HG03432 (cell line): ENCODE results near the gene API5.
"Not testable (repeated sequence)": the region's sequence is repeated elsewhere in the genome, so short reads cannot be mapped to it uniquely, and the experiment has no call there.

Experiments used
- ATAC-seq: cut with Tn5 transposase; IDR thresholded peaks from one replicate; pipeline ENCODE4 v1.9.1; 2021; ENCODE audit warnings: mild to moderate bottlenecking, moderate library complexity; ENCODE audit not compliant: unreplicated experiment

The API5 gene

DNA sequence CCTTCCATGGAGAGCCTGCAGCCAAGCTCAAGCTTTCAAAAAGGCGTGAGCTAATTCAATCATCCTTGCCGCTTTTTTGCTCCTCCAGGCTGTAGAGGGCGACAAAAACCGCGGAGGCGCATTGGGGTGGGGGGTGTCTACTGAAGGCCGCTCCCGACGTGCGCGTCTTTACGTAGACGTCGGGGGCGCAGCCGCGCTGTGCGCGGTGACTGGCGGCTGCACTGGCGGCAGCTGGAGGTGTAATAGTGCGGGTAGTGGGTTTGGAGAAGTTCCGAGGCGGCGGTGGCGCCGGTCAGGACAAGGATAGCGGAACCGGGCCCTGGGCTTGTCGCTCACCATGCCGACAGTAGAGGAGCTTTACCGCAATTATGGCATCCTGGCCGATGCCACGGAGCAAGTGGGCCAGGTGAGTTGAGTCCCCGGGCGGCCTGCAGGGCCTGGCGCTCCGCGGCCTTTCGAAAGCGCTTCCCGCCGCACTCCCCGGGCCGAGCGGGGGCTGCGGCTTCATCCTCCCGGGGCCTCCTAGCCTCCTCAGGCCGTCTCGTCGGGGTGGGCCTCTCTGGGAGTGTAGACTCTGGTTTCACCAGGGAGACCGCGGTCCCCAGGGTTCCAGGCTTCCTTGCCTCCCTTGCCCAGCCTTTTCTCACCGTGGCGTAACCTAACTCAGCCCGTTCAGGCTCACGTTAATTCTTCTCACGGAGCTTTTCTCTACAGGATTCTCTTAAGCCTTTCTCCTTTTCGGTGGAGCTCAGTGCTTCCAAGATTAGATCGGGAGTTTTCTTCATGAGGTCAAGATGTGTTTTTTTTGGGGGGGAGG, at the start of gene API5:
Gene API5 (plus strand): TSS at position 206 of the 817 bp plus-strand sequence. CDS start 132 bp downstream, at position 338.
- ATAC-seq = peak; percentile 99

DNA sequence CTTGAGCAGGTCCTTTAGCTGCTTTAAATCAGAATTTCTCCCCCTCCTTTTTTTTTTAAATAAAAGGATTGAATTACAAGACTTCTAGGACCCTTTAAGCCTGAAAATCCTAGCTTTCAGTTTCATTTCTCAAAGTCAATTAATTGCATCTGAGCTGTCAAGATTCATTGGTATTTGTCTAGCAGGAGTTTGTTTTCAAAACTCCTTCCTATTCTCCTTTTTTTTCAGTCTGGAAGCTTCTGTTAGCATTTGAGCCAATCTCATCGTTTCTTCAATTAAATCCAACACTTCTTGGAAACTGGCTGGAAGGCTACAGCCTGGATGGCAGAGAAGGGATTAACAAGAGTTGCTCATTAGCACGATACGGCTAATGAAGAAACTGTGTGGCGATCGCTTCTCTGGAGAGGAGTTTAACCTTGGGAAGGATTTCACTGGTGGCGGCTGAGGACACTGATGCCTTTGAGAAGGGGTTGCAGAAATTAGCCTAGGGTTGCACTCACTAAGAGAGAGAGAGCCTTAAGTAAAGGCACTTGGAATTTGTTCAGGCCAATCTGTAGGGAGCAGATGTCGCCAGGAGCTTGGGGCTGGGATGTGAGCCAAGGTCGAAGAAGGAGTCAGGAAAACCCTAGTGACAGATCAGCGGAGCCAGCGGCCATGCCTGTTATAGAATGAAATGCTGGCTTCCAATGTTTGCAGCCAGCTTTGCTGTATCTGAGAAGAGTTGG, 43.8 kb upstream of the API5 start:
- ATAC-seq = no peak

DNA sequence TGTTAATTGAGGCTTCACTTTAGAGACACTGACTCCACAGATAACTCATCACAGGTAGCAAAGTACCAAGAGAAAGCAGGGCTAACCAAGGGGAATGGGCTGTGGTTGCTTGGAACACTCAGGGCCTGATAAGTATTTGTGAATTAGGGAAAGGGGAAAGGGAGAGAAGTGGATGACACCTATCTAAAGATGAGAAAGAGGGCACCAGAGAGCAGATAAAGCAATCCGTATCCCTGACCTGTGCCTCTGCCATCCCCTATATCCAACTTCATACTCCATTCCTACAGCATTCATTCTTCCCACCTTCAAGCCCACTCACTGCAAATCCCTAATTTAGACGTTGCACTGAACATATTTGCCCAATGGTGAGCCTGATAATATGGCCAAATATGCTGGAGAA, 43.0 kb upstream of the API5 start:
- ATAC-seq = no peak

DNA sequence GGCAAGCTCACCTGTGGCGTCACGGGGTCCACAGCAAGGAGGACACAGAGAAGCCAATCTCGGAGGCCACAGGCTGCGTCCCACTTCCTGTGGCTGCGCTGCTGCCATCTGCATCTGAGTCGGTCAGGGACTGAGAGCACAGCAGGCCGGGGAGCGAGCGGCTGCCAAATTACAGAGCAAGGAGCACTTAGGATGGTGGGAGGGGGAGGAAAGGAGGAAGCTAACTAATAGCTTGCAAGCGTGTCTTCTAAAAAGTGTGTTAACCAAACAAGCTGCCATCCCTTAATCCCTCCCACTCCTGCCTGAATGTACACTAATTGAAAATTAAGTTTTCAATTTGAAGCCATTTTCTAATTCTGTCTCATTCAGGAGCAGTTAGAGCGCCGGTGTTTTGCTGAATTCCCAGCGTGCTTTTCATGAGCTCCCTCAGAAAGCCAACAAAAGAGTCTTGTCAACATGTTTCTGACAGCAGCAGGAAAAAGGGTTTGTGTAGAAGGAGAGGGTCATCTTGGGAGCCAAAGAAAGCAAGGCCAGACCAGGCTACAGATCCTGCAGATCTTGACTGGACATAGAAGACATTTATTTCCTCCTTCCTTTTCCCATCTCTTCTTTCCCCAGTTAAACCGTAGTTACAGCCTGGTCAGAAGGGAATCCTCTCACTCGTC, 42.4 kb upstream of the API5 start:
- ATAC-seq = no peak

DNA sequence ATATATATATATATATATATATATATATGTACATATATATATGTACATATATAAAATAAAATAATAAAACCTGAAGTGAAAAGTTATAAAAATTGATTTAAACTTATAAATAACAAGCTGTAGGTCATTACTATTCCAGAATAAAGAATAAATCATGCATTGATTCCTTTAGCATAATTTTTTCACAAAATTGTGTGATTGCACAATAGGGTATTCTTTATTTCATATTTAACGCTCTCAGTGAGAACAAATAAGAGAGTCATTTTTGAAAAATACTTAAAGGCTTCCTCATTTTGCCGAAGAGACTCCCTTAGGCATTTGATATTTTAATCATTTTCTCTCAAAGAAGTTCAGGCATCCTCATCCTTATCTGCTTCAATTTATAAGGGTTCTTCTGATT, 41.3 kb upstream of the API5 start:
- no peak for ATAC-seq

DNA sequence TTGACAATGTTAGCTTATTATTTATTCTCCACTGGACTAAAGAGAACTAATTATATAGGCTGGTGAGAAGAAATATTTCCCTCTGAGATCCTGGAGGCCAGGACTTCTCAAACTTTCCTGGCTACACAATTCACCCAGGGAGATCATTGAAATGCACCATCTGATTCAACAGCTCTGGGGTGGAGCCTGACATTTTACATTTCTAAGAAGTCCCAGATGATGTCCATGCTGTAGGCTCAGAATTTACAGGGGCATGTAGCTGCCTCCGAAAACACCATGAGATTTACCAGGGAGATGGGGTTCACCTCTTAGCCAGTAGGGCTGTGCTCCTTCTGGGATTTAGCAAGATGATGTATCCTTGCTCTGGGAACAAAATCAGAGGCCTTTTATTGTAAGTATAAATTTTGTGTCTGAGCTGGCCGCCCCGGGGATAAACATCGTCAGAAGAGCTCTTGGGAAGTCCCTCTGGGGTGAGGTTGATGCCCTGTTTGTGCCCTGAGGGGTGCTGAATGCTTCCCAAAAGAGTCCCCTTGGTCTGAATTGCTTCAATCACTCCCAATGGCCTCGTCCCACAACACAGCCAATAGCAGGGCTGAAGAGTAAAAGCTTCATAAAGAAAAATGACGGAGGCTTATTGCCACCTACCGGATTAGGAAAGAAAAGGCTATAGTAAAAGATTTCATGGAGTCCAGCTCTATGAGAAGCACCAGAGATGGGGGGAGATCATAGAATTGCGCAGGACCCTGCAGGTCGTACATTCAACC, 33.4 kb upstream of the API5 start:
- ATAC-seq = peak; percentile 60

DNA sequence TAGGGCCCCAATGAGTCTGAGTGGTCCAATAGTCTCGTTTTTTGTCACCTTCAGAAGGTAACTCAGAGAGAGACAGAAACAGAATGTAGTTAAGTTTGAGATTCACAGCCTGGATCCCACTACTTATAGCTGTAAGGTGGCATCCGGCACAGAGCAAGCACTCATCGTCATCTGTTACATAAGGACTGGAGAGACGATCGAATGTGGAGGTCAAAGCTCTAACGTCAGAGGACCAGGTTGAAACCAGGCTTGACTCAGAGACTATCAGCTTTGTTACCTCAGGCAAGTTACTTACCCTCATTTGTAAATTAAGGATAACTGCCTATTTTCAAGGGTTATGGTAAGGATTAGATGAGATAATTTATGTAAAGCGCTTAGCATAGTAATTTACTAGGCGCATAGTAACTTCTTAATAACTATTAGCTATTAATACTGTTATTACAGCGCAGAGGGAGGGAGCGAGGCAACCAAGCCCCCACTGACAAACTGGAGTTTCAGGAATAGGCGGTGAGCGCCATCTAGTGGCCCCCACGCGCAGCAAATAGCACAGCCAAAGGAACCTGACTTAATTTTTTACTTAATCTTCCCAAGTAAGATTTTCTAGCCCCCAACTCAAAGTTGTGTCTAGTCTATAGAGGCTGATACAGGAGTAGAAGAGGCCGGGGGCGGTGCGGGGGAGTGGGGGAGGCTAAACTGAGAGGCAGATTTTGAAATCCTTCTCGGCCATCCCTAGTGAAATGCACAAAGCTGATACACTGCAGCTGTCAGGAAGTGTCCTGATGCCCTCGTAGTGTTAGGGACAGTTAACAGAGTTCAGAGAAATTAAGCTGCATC, 29.0 kb upstream of the API5 start:
- ATAC-seq = peak; percentile 84

DNA sequence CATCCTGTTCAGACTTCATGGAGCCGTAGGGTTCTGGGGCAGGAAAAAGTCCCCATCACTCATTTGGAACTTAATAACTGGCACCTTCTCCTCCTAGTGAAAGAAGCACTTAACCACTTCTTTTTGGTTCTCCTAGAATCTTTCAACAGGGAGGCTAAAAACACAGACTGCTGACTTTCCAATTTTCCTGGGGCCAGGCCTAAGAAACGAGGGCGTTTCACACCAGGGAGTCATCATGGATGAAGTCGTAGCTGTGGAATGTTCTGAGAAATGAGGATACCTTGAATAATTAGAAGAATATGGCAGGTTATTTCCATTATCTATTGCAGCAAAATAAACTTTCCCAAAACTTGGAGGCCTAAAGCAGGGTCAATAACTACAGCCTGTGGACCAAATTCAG, 26.0 kb upstream of the API5 start:
- no peak for ATAC-seq

DNA sequence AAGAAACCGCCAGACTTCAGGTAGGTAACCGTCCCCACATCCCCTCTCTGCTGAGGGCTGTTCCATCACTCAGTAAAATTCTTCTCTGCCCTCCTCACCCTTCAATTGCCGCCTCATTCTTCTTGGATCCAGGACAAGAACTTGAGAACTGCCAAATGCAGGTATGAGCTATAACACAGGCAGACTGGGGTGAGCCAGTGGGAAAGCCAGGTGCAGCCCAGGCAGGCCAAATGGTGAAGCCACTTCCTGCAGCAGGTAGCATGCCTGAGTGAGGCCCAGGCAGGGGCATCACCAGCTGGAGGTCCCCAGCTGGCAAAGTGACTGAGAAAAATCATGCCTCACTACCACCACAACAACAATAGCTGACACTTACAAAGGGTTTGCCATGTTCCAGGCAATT, 22.4 kb upstream of the API5 start:
- no peak for ATAC-seq

DNA sequence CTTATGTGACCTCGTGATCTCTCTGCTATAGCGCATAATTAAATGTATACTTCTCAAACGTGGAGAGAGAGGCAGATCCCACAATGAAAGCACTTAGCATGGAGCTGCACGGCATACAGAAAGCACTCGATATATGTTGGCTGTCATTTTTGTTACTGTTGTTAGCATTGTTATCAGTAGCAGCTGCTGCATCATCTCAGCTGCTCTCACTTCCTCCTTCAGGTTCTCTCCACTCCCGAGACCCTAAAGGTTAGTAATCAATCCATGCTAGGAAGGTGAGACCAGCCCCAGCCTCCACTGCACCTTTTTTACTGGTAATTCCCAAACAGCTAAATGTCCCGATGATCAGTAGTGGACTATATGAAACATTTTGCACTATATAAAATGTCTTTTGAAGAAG, 13.4 kb upstream of the API5 start:
- ATAC-seq = peak; percentile 51

DNA sequence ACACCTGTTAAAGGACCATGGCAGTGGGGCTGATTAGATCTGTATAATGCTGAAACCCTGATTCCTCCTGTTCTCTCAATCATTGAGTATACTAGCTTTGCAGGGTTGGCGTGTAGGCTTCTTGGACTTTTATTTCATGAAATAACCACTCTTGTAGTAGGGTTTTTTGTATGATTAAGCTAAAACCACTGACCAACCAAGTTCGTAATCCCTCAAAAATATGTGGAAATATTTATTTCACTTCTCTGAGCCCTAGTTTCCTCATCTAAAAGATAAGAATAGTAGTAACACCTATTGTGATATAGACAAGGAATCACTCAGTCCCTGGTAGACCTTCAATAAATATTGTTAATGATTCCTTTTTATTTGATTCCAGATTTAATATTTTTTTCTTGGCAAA, 4.2 kb downstream of the API5 start:
- ATAC-seq = no peak

DNA sequence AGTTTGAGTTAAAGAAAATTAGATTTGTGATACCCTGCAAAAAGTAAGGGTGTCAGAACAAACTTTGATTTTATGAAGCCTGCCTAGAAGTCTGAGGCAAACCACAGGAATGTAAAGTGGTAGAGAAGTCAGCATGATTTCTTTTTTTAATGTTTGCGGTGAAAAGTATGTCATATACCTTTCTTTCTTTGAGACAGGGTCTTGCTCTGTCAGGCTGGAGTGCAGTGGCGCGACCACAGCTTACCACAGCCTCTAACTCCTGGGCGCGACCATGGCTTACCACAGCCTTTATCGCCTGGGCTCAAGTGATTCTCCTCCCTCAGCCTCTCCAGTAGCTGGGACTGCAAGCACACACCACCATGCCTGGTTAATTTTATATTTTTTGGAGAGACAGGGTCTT, 4.7 kb downstream of the API5 start:
- ATAC-seq = no peak

DNA sequence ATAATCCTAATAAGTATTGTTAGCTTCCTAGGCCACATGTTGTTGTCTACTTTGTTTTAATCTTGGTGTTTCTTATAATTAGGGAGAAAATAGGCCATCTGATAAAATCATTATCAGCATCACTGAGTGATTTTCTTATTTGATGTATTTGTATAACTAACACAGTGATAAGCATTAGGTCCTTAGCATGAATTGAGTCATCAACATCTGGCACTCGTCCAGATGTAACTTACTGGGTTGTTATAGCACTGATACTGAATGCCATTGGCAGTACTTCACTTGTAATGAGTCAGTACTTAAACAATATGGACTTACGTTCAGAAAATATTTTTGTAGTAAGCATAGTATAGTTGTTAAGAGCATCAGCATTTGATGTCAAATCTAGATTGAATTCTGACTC, 16.2 kb downstream of the API5 start:
- ATAC-seq = no peak

DNA sequence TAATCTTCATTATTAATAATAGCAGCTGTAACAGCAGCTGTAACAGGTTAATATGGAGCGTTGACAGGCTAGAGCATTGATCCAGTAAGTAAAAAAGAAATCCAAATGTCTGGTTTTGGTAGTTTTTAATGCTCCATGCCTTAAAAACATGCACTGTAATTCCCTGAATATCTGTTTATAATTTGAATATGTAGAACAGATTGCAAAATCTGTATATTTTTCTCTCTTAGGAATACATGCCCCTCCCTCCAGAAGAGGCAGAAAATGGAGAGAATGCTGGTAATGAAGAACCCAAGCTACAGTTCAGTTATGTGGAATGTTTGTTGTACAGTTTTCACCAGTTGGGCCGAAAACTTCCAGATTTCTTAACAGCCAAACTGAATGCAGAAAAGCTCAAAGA, 16.7 kb downstream of the API5 start:
- no peak for ATAC-seq

DNA sequence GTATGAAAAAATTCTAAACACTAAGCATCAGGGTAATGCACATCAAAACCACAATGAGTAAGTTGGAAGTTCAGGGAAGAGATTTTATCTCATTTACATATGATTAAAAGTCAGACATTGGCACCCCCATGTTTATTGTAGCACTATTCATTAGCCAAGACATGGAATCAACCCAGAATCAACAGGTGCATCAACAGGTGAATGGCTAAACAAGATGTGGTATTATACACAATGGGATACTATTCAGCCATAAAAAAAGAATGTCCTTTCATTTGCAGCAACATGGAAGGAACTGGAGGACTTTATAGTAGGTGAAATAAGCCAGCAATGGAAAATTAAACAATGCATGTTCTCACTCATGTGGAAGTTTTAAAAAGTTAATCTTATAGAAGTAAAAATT, 29.4 kb downstream of the API5 start:
- ATAC-seq = no peak

DNA sequence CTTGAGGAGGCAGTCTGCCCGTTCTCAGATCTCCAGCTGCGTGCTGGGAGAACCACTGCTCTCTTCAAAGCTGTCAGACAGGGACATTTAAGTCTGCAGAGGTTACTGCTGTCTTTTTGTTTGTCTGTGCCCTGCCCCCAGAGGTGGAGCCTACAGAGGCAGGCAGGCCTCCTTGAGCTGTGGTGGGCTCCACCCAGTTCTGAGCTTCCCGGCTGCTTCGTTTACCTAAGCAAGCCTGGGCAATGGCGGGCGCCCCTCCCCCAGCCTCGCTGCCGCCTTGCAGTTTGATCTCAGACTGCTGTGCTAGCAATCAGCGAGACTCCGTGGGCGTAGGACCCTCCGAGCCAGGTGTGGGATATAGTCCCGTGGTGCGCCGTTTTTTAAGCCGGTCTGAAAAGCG, 39.6 kb downstream of the API5 start:
- not testable (repeated sequence) for ATAC-seq

DNA sequence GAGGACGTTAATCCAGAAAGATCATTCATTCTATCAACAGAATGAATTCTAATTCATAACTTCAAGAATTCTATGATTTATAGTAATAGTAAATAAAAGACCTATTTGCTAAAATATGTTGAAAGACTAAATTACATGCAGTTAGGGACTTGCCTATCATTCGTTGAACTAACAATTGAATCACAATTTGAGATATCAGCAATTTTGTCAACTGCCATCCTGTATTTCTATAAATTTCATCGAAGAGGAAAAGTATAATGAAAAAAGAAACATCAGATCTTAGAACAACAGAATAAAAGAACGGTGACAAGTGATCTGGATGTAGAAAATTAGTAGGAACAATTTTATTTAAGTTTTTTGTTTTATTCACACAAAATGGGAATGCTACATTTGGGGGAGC, 42.5 kb downstream of the API5 start:
- ATAC-seq = no peak

DNA sequence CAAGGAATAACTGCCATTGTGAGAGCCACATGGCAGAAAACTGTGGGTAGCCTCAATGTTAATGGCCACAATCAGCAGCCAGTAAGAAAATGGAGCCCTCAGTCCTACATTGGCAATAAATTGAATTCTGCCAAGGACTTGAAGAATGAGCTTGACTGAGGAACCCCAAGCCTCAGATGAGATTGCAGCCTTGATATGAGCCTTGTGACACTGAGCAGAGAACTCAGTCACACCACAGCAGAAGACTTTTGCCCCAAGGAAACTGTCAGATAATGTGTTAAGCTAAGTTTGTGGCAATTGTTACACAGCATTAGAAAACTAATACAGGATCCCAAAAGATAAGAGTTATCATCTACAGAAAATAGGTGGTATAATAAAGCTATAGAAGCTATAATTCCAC, 44.5 kb downstream of the API5 start:
- ATAC-seq = no peak

DNA sequence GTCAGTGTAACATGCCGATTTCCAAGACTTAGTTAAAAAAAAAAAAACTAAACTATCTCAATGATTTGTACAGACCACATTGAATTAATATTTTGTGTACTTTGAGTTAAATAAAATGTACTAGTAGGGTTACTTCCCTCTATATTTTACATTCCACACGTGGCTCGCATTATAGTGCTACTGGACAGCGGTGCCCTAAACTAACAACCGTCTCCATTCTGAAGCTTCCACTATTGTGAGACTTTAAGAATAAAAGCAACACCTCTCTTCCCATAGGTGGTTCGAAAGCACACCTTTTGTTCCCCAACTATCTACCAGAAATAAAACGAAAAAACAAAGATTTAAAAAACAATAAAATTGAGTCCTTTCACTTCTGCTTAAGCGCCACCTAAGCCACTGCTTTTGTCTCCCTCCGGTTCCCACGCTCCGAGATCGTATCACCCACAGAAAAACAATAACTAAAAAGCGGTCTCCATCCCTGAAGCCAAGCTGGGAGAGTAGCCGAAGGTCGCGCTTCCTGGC, 46.5 kb downstream of the API5 start:
- no peak for ATAC-seq

DNA sequence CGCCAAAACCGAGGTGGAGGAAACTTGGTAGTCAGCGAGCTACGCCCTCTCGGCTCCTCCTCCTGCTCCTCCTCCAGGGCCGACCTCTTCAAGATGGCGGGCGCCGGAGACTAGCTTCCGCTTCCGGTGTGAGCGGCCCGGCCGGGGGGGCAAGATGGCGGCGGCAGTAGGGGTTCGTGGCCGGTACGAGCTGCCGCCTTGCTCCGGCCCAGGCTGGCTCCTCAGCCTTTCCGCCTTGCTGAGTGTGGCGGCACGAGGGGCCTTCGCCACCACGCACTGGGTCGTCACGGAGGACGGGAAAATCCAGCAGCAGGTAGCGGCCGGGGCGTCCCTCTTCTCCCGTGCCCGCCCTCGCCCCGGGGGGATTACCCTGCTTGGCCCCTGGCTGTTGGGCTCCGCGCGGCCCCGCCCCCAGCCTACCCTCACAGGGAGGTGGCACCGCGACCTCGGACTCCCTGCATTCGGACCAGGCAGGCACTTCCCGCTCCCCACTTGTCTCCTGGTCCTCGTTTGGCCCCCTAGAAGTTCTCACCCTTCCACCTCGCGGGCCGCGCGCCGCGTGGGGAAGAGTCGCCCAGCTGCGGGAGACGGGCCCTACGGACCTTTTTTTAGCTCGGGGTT, 47.1 kb downstream of the API5 start, which contains the start of gene TTC17:
Gene TTC17 (plus strand): TSS at position 120 of the 621 bp plus-strand sequence. CDS start 35 bp downstream, at position 155.
- peak; percentile 96 for ATAC-seq
